HL-60 (cell line): ENCODE data around the gene SAMM50.

Experiments used
- DNase-seq, 2 experiments: peaks; one replicate each; pipeline ENCODE4 v3.0.0-alpha.2; 2010 to 2020; ENCODE audit warnings: low read depth in 1 of 2, low spot score in 1 of 2
- H3K27ac ChIP-seq: fragments of 250-450 bp; sonication (Bioruptor Pico); replicated peaks from 2 replicates; pipeline ENCODE4 v1.5.1; 2020; ENCODE audit warnings: mild to moderate bottlenecking, moderate library complexity
- H3K27me3 ChIP-seq: fragments of 250-450 bp; sonication (Bioruptor Pico); 2 replicates; pipeline ENCODE4 v1.5.1; 2021; ENCODE audit warnings: mild to moderate bottlenecking, moderate library complexity; ENCODE audit not compliant: insufficient read depth, poor library complexity, severe bottlenecking
- H3K4me3 ChIP-seq: replicated peaks from 2 replicates; pipeline ENCODE4 v1.5.1; 2011; ENCODE audit warnings: mild to moderate bottlenecking, control low read depth, low read length; ENCODE audit not compliant: insufficient read depth
- CTCF ChIP-seq: IDR thresholded peaks from one replicate; pipeline ENCODE4 v1.5.1; 2011; ENCODE audit warnings: low read length, control low read depth, inconsistent platforms; ENCODE audit not compliant: insufficient read depth
- GABPA ChIP-seq: IDR thresholded peaks from 2 replicates; pipeline ENCODE4 v1.6.1; 2012; ENCODE audit warnings: low read depth
- POLR2AphosphoS5 ChIP-seq: IDR thresholded peaks from 2 replicates; pipeline ENCODE4 v1.6.1; 2012; ENCODE audit warnings: low read depth
- REST ChIP-seq: IDR thresholded peaks from 2 replicates; pipeline ENCODE4 v1.6.1; 2012; ENCODE audit warnings: low read depth; ENCODE audit not compliant: insufficient replicate concordance
- SPI1 ChIP-seq: IDR thresholded peaks from 2 replicates; pipeline ENCODE4 v1.6.1; 2012; ENCODE audit warnings: low read depth, mild to moderate bottlenecking, borderline replicate concordance

The SAMM50 gene

GRCh38 chr22:43998679-43999264 lies 43.5 kb downstream of the SAMM50 start:
- no peak for DNase-seq
- TF ChIP-seq POLR2AphosphoS5 (no peak), GABPA (no peak), SPI1 (no peak), REST (no peak), CTCF (no peak)
- H3K27ac ChIP-seq: no peak overlapping the region
- H3K4me3 ChIP-seq: no peak overlapping the region
- no peaks in the 10 kb centered on the region for H3K27me3 ChIP-seq

GRCh38 chr22:43999378-43999777 lies 44.1 kb downstream of the SAMM50 start:
- Histone ChIP-seq H3K27ac (no peak overlapping the region), H3K4me3 (no peak overlapping the region), H3K27me3 (no peaks in the 10 kb centered on the region)
- TF ChIP-seq REST (no peak), GABPA (no peak), CTCF (no peak), SPI1 (no peak), POLR2AphosphoS5 (no peak)
- no peak for DNase-seq

GRCh38 chr22:44000123-44000522 lies 44.9 kb downstream of the SAMM50 start:
- DNase-seq: no peak
- H3K4me3 ChIP-seq: no peak overlapping the region
- no peak for TF ChIP-seq POLR2AphosphoS5
- TF ChIP-seq REST: no peak
- no peak for TF ChIP-seq GABPA
- no peak for TF ChIP-seq CTCF
- no peak for TF ChIP-seq SPI1
- no peak overlapping the region for H3K27ac ChIP-seq
- no peaks in the 10 kb centered on the region for H3K27me3 ChIP-seq
